DMS153 treated with DMSO at 0.1 percent for 48 hours (cell line): ENCODE measurements around the gene PLAGL2.

Experiments
- DNase-seq: peaks from one replicate; lab custom pipeline; 2025; ENCODE audit not compliant: unreplicated experiment; lab: John Stamatoyannopoulos, UW

The PLAGL2 gene

GRCh38 chr20:32153771-32154170 is 53.8 kb downstream of the PLAGL2 start:
- no peak for DNase-seq

- DNase-seq, result no peak
Observed at GRCh38 chr20:32153156-32153665, 54.3 kb downstream of the PLAGL2 start.

GRCh38 chr20:32152421-32153155 is 55.0 kb downstream of the PLAGL2 start:
- no peak for DNase-seq

GRCh38 chr20:32150291-32150848 is 57.2 kb downstream of the PLAGL2 start:
- DNase-seq, result no peak

GRCh38 chr20:32149566-32150170 is 57.9 kb downstream of the PLAGL2 start:
- DNase-seq, result no peak

GRCh38 chr20:32144898-32145662 is 62.5 kb downstream of the PLAGL2 start:
- DNase-seq, result no peak

- no peak for DNase-seq
Observed at GRCh38 chr20:32142991-32143390, 64.6 kb downstream of the PLAGL2 start.
